HL-60 (cell line): Measurements from ENCODE around the gene SNX10.

Source experiments
- GABPA ChIP-seq: IDR thresholded peaks from 2 replicates; pipeline ENCODE4 v1.6.1; 2012; ENCODE audit warnings: low read depth
- POLR2AphosphoS5 ChIP-seq: IDR thresholded peaks from 2 replicates; pipeline ENCODE4 v1.6.1; 2012; ENCODE audit warnings: low read depth
- SPI1 ChIP-seq: IDR thresholded peaks from 2 replicates; pipeline ENCODE4 v1.6.1; 2012; ENCODE audit warnings: low read depth, mild to moderate bottlenecking, borderline replicate concordance
- TF ChIP-seq, protein P1 (sequence below): IDR thresholded peaks from one replicate; pipeline ENCODE4 v1.5.1; 2011; ENCODE audit warnings: low read length, control low read depth, inconsistent platforms; ENCODE audit not compliant: insufficient read depth
- TF ChIP-seq, protein P2 (sequence below): IDR thresholded peaks from 2 replicates; pipeline ENCODE4 v1.6.1; 2012; ENCODE audit warnings: low read depth; ENCODE audit not compliant: insufficient replicate concordance

DNA sequence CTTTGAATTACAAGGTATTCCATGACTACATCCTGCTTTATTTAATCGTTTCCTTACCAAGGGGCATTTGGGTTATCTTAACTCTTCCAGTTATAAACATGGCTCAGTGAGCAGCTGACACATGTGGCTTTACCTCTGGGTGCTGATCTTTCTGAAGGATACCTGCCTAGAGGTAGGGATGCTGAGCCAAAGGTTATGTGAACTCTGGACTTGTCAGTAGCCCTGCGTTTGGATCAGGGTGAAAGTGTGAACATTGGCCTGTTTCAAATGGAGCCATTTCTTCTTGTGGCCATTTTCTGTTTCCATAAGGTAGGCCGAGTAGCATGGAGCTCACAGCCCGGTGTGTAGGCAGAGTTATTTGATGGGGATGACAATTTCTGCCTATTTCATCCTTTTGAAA lies 29.2 kb downstream of the SNX10 start:
- TF ChIP-seq, protein P1, sequence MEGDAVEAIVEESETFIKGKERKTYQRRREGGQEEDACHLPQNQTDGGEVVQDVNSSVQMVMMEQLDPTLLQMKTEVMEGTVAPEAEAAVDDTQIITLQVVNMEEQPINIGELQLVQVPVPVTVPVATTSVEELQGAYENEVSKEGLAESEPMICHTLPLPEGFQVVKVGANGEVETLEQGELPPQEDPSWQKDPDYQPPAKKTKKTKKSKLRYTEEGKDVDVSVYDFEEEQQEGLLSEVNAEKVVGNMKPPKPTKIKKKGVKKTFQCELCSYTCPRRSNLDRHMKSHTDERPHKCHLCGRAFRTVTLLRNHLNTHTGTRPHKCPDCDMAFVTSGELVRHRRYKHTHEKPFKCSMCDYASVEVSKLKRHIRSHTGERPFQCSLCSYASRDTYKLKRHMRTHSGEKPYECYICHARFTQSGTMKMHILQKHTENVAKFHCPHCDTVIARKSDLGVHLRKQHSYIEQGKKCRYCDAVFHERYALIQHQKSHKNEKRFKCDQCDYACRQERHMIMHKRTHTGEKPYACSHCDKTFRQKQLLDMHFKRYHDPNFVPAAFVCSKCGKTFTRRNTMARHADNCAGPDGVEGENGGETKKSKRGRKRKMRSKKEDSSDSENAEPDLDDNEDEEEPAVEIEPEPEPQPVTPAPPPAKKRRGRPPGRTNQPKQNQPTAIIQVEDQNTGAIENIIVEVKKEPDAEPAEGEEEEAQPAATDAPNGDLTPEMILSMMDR, result no peak
- TF ChIP-seq, protein P2, sequence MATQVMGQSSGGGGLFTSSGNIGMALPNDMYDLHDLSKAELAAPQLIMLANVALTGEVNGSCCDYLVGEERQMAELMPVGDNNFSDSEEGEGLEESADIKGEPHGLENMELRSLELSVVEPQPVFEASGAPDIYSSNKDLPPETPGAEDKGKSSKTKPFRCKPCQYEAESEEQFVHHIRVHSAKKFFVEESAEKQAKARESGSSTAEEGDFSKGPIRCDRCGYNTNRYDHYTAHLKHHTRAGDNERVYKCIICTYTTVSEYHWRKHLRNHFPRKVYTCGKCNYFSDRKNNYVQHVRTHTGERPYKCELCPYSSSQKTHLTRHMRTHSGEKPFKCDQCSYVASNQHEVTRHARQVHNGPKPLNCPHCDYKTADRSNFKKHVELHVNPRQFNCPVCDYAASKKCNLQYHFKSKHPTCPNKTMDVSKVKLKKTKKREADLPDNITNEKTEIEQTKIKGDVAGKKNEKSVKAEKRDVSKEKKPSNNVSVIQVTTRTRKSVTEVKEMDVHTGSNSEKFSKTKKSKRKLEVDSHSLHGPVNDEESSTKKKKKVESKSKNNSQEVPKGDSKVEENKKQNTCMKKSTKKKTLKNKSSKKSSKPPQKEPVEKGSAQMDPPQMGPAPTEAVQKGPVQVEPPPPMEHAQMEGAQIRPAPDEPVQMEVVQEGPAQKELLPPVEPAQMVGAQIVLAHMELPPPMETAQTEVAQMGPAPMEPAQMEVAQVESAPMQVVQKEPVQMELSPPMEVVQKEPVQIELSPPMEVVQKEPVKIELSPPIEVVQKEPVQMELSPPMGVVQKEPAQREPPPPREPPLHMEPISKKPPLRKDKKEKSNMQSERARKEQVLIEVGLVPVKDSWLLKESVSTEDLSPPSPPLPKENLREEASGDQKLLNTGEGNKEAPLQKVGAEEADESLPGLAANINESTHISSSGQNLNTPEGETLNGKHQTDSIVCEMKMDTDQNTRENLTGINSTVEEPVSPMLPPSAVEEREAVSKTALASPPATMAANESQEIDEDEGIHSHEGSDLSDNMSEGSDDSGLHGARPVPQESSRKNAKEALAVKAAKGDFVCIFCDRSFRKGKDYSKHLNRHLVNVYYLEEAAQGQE, result no peak
- TF ChIP-seq POLR2AphosphoS5 (no peak), GABPA (no peak), SPI1 (no peak)
